Activated naive CD8-positive, alpha-beta T cell treated with anti-CD3 and anti-CD28 coated beads for 36 hours (primary cell): Measurements from ENCODE around the gene IL6. TPM values are rescaled to one million over a fixed set of nuclear protein-coding genes. Genes with fewer than 3 reads are reported as not detected.

ENCODE experiments used
- DNase-seq: peaks from one replicate; pipeline ENCODE4 v3.0.0; 2021
- H3K27ac Mint-ChIP-seq: one replicate; pipeline ENCODE4 v1.8.0; 2022; ENCODE audit warnings: mild to moderate bottlenecking, moderate library complexity, mixed read lengths
- H3K27me3 Mint-ChIP-seq: one replicate; pipeline ENCODE4 v1.8.0; 2022; ENCODE audit warnings: mild to moderate bottlenecking, mixed read lengths
- H3K36me3 Mint-ChIP-seq: one replicate; pipeline ENCODE4 v1.8.0; 2021; ENCODE audit warnings: mild to moderate bottlenecking, mixed read lengths
- H3K4me1 Mint-ChIP-seq: one replicate; pipeline ENCODE4 v1.8.0; 2021; ENCODE audit warnings: mixed read lengths
- H3K4me3 Mint-ChIP-seq: one replicate; pipeline ENCODE4 v1.8.0; 2022; ENCODE audit warnings: mild to moderate bottlenecking, moderate library complexity, mixed read lengths
- H3K9me3 Mint-ChIP-seq: one replicate; pipeline ENCODE4 v1.8.0; 2022; ENCODE audit warnings: mixed read lengths
- total RNA-seq, 2 experiments: library from RNA; stranded (reverse); gene quantifications; one replicate each; pipeline ENCODE4 v1.2.3, GENCODE V29; 2021

The IL6 gene
- total RNA-seq, 2 experiments from 2014 or later = 0.60 TPM; not detected in 1

- no peaks in the 10 kb centered on the region for H3K9me3 Mint-ChIP-seq
- H3K36me3 Mint-ChIP-seq = no peaks in the 10 kb centered on the region
- H3K27me3 Mint-ChIP-seq = peaks cover 71% of the 10 kb centered on the region
- no peak overlapping the region for H3K27ac Mint-ChIP-seq
- DNase-seq = no peak
- H3K4me1 Mint-ChIP-seq = peaks cover 35% of the 10 kb centered on the region
- no peak overlapping the region for H3K4me3 Mint-ChIP-seq
These were observed 2.3 kb downstream of the IL6 start for GRCh38 chr7:22729180-22729825.

- Mint-ChIP-seq H3K27ac (no peak overlapping the region), H3K4me3 (no peak overlapping the region), H3K4me1 (peaks cover 35% of the 10 kb centered on the region), H3K36me3 (no peaks in the 10 kb centered on the region), H3K9me3 (no peaks in the 10 kb centered on the region), H3K27me3 (peaks cover 74% of the 10 kb centered on the region)
- DNase-seq = no peak
These were observed 3.2 kb downstream of the IL6 start for GRCh38 chr7:22730066-22730710.

- Mint-ChIP-seq H3K27ac (no peak overlapping the region), H3K4me3 (no peak overlapping the region), H3K9me3 (no peaks in the 10 kb centered on the region), H3K27me3 (peaks cover 72% of the 10 kb centered on the region), H3K4me1 (peaks cover 27% of the 10 kb centered on the region), H3K36me3 (no peaks in the 10 kb centered on the region)
- no peak for DNase-seq
These were observed 4.1 kb downstream of the IL6 start for GRCh38 chr7:22730921-22731654.

- no peak overlapping the region for H3K27ac Mint-ChIP-seq
- H3K4me1 Mint-ChIP-seq = peaks cover 21% of the 10 kb centered on the region
- H3K4me3 Mint-ChIP-seq = no peak overlapping the region
- H3K36me3 Mint-ChIP-seq = no peaks in the 10 kb centered on the region
- DNase-seq = no peak
- peaks cover 72% of the 10 kb centered on the region for H3K27me3 Mint-ChIP-seq
- peaks cover 3% of the 10 kb centered on the region for H3K9me3 Mint-ChIP-seq
These were observed 4.8 kb downstream of the IL6 start for GRCh38 chr7:22731766-22732165.

GRCh38 chr7:22732556-22733126 lies 5.6 kb downstream of the IL6 start:
- Mint-ChIP-seq H3K36me3 (no peaks in the 10 kb centered on the region), H3K4me1 (peaks cover 15% of the 10 kb centered on the region), H3K27ac (no peak overlapping the region), H3K4me3 (no peak overlapping the region), H3K27me3 (peaks cover 72% of the 10 kb centered on the region), H3K9me3 (peaks cover 11% of the 10 kb centered on the region)
- DNase-seq = no peak

GRCh38 chr7:22733761-22734160 lies 6.8 kb downstream of the IL6 start:
- Mint-ChIP-seq H3K27me3 (peaks cover 70% of the 10 kb centered on the region), H3K4me1 (peaks cover 11% of the 10 kb centered on the region), H3K9me3 (peaks cover 11% of the 10 kb centered on the region), H3K36me3 (no peaks in the 10 kb centered on the region), H3K27ac (no peak overlapping the region), H3K4me3 (no peak overlapping the region)
- no peak for DNase-seq

- Mint-ChIP-seq H3K9me3 (no peaks in the 10 kb centered on the region), H3K27ac (no peak overlapping the region), H3K4me1 (no peaks in the 10 kb centered on the region), H3K4me3 (no peak overlapping the region), H3K27me3 (peaks cover 26% of the 10 kb centered on the region), H3K36me3 (no peaks in the 10 kb centered on the region)
- DNase-seq = no peak
These were observed 16.0 kb downstream of the IL6 start for GRCh38 chr7:22743014-22743413.

- H3K9me3 Mint-ChIP-seq = peaks cover 7% of the 10 kb centered on the region
- no peak overlapping the region for H3K4me3 Mint-ChIP-seq
- H3K27ac Mint-ChIP-seq = no peak overlapping the region
- no peak for DNase-seq
- H3K27me3 Mint-ChIP-seq = peaks cover 16% of the 10 kb centered on the region
- no peaks in the 10 kb centered on the region for H3K4me1 Mint-ChIP-seq
- no peaks in the 10 kb centered on the region for H3K36me3 Mint-ChIP-seq
These were observed 24.3 kb downstream of the IL6 start for GRCh38 chr7:22751341-22751740.

- Mint-ChIP-seq H3K4me3 (no peak overlapping the region), H3K27me3 (peaks cover 41% of the 10 kb centered on the region), H3K9me3 (peaks cover 11% of the 10 kb centered on the region), H3K4me1 (no peaks in the 10 kb centered on the region), H3K36me3 (no peaks in the 10 kb centered on the region), H3K27ac (no peak overlapping the region)
- DNase-seq = no peak
These were observed 30.5 kb downstream of the IL6 start for GRCh38 chr7:22757338-22757994.

- peaks cover 11% of the 10 kb centered on the region for H3K9me3 Mint-ChIP-seq
- peaks cover 49% of the 10 kb centered on the region for H3K27me3 Mint-ChIP-seq
- H3K27ac Mint-ChIP-seq = no peak overlapping the region
- H3K36me3 Mint-ChIP-seq = no peaks in the 10 kb centered on the region
- DNase-seq = no peak
- no peaks in the 10 kb centered on the region for H3K4me1 Mint-ChIP-seq
- no peak overlapping the region for H3K4me3 Mint-ChIP-seq
These were observed 31.6 kb downstream of the IL6 start for GRCh38 chr7:22758576-22758975.

- Mint-ChIP-seq H3K27me3 (peaks cover 47% of the 10 kb centered on the region), H3K4me1 (no peaks in the 10 kb centered on the region), H3K9me3 (peaks cover 4% of the 10 kb centered on the region), H3K4me3 (no peak overlapping the region), H3K27ac (no peak overlapping the region), H3K36me3 (no peaks in the 10 kb centered on the region)
- no peak for DNase-seq
These were observed 32.7 kb downstream of the IL6 start for GRCh38 chr7:22759721-22760120.

GRCh38 chr7:22762866-22763265 lies 35.9 kb downstream of the IL6 start:
- peaks cover 4% of the 10 kb centered on the region for H3K9me3 Mint-ChIP-seq
- H3K36me3 Mint-ChIP-seq = no peaks in the 10 kb centered on the region
- H3K4me3 Mint-ChIP-seq = no peak overlapping the region
- no peak overlapping the region for H3K27ac Mint-ChIP-seq
- peaks cover 56% of the 10 kb centered on the region for H3K27me3 Mint-ChIP-seq
- no peak for DNase-seq
- H3K4me1 Mint-ChIP-seq = no peaks in the 10 kb centered on the region

- Mint-ChIP-seq H3K27me3 (peaks cover 47% of the 10 kb centered on the region), H3K4me1 (no peaks in the 10 kb centered on the region)
- DNase-seq = no peak
These were observed 38.6 kb downstream of the IL6 start for GRCh38 chr7:22765609-22766008.

GRCh38 chr7:22771194-22771871 lies 44.3 kb downstream of the IL6 start:
- H3K9me3 Mint-ChIP-seq = no peaks in the 10 kb centered on the region
- no peak overlapping the region for H3K27ac Mint-ChIP-seq
- H3K4me3 Mint-ChIP-seq = no peak overlapping the region
- no peaks in the 10 kb centered on the region for H3K4me1 Mint-ChIP-seq
- peaks cover 31% of the 10 kb centered on the region for H3K27me3 Mint-ChIP-seq
- H3K36me3 Mint-ChIP-seq = no peaks in the 10 kb centered on the region
- DNase-seq = no peak

More at GRCh38 chr7:22765609-22766008, 38.6 kb downstream of the IL6 start:
- Mint-ChIP-seq H3K27ac (no peak overlapping the region), H3K36me3 (no peaks in the 10 kb centered on the region), H3K9me3 (no peaks in the 10 kb centered on the region), H3K4me3 (no peak overlapping the region)
